SU-DHL-6 (cell line): ENCODE measurements around the gene OR9A2.
"Not testable (repeated sequence)": the region's sequence is repeated elsewhere in the genome, so short reads cannot be mapped to it uniquely, and the experiment has no call there.

Experiments
- H2AFZ ChIP-seq: fragments of 200-600 bp; sonication (generic); 2 replicates; pipeline ENCODE4 v1.6.1; 2014; ENCODE audit warnings: low read depth, mild to moderate bottlenecking, moderate library complexity, mixed read lengths, antibody characterized with exemption, low read length; ENCODE audit not compliant: severe bottlenecking
- H3F3A ChIP-seq: fragments of 200-600 bp; shearing (Covaris generic); 2 replicates; pipeline ENCODE4 v1.6.0; 2016; ENCODE audit warnings: antibody characterized with exemption, mild to moderate bottlenecking; ENCODE audit not compliant: insufficient read depth
- H3K27ac ChIP-seq: fragments of 200-600 bp; sonication (generic); 2 replicates; pipeline ENCODE4 v1.5.1; 2016; ENCODE audit warnings: low read depth, mild to moderate bottlenecking, low read length, moderate library complexity, mixed read lengths
- H3K27me3 ChIP-seq: fragments of 200-600 bp; sonication (generic), shearing (Covaris generic); 2 replicates; pipeline ENCODE4 v1.6.0; 2014; ENCODE audit warnings: mild to moderate bottlenecking, low read length
- H3K36me3 ChIP-seq: fragments of 200-600 bp; sonication (generic); 2 replicates; pipeline ENCODE4 v1.6.1; 2014; ENCODE audit warnings: mild to moderate bottlenecking, low read length, mixed read lengths
- H3K4me2 ChIP-seq: fragments of 300-600, 200-600 bp; shearing (Covaris generic), sonication (generic); 2 replicates; pipeline ENCODE4 v1.6.0; 2014; ENCODE audit warnings: low read length, low read depth, mild to moderate bottlenecking; ENCODE audit not compliant: poor library complexity, severe bottlenecking
- H3K4me3 ChIP-seq: fragments of 200-600 bp; sonication (generic); 2 replicates; pipeline ENCODE4 v1.5.1; 2014; ENCODE audit warnings: antibody characterized with exemption, low read length, mild to moderate bottlenecking, mixed read lengths; ENCODE audit not compliant: insufficient read depth, poor library complexity, severe bottlenecking
- H3K79me2 ChIP-seq: fragments of 200-600 bp; sonication (generic); 2 replicates; pipeline ENCODE4 v1.6.1; 2014; ENCODE audit warnings: mild to moderate bottlenecking, low read length, moderate library complexity; ENCODE audit not compliant: insufficient read depth
- H3K9ac ChIP-seq: fragments of 200-600 bp; sonication (generic); 2 replicates; pipeline ENCODE4 v1.7.0; 2014; ENCODE audit warnings: mild to moderate bottlenecking, low read length
- H3K9me2 ChIP-seq: fragments of 200-600 bp; sonication (generic); replicated peaks from 2 replicates; pipeline ENCODE4 v1.6.1; 2014; ENCODE audit warnings: low read length; ENCODE audit not compliant: insufficient read depth
- H3K9me3 ChIP-seq: fragments of 200-600 bp; sonication (generic); 2 replicates; pipeline ENCODE4 v1.6.1; 2014; ENCODE audit warnings: low read length, mixed read lengths; ENCODE audit not compliant: insufficient read depth
- H4K20me1 ChIP-seq: fragments of 200-600 bp; sonication (generic); 2 replicates; pipeline ENCODE4 v1.6.1; 2014; ENCODE audit warnings: low read depth, mild to moderate bottlenecking, antibody characterized with exemption, low read length, moderate library complexity, mixed read lengths
- EZH2phosphoT487 ChIP-seq: fragments of 200-600 bp; sonication (generic), shearing (Covaris generic); conservative IDR thresholded peaks from 2 replicates; pipeline ENCODE4 v1.6.1; 2018; ENCODE audit warnings: mild to moderate bottlenecking, antibody characterized with exemption, low read length, moderate library complexity, mixed read lengths
- TF ChIP-seq, protein P1 (sequence below): fragments of 200-600 bp; sonication (generic); IDR thresholded peaks from one replicate; pipeline ENCODE4 v1.5.1; 2017; ENCODE audit warnings: antibody characterized with exemption, mild to moderate bottlenecking, low read length, moderate library complexity; ENCODE audit not compliant: insufficient read depth, poor library complexity, severe bottlenecking

Gene OR9A2

DNA sequence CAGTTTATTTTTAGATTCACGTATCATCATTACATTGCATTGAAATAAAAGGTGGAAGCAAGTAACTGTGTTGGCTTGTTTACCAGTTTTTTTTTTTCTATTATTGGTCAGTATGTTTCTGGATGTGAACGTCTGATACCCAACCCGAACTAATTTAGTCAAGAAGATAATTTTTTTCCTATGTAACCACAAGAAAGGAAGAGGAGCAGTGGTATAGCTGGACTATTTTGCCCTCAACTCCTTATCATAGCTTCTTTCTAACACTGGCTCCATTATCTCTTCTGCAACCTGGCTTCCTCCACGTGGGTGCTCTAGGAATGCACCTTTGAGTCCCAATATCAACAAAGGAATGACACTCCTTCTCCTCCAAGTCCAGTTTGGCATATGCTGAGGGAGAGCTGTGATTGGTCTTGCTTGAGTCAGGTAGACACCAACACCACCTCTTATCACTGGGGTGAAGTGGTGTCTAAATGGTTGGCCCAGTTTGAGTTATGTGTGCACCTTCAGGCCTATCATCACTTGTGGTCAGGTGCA, 29.4 kb downstream of the OR9A2 start:
- no peak overlapping the region for H3K27ac ChIP-seq
- no peak overlapping the region for H2AFZ ChIP-seq
- no peak for TF ChIP-seq EZH2phosphoT487
- no peaks in the 10 kb centered on the region for H3K9me3 ChIP-seq
- no peaks in the 10 kb centered on the region for H4K20me1 ChIP-seq
- no peak overlapping the region for H3K4me2 ChIP-seq
- H3K9ac ChIP-seq = no peak overlapping the region
- no peaks in the 10 kb centered on the region for H3K27me3 ChIP-seq
- no peak overlapping the region for H3K4me3 ChIP-seq
- H3K36me3 ChIP-seq = no peaks in the 10 kb centered on the region
- no peaks in the 10 kb centered on the region for H3F3A ChIP-seq
- H3K9me2 ChIP-seq = no peaks in the 10 kb centered on the region
- no peaks in the 10 kb centered on the region for H3K79me2 ChIP-seq

DNA sequence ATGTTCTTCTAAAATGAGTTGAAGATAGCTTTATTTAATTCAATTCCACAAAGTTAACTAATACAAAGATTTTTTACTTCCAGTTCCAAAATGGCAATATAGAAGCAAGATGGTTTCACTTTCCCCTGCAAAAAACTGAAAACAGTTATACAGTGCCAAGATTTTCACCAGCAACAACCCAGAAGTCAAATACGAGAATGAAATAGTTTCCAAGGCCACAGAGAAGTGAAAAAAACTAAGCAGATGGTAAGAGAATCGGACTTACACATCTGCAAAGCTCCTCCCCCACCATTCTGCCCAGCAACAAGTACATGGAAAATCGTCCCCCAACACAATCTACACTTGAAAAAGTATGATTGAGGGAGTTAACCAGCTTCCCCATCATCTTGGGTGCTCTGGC, 34.5 kb downstream of the OR9A2 start:
- no peak for TF ChIP-seq EZH2phosphoT487
- TF ChIP-seq, protein P1, sequence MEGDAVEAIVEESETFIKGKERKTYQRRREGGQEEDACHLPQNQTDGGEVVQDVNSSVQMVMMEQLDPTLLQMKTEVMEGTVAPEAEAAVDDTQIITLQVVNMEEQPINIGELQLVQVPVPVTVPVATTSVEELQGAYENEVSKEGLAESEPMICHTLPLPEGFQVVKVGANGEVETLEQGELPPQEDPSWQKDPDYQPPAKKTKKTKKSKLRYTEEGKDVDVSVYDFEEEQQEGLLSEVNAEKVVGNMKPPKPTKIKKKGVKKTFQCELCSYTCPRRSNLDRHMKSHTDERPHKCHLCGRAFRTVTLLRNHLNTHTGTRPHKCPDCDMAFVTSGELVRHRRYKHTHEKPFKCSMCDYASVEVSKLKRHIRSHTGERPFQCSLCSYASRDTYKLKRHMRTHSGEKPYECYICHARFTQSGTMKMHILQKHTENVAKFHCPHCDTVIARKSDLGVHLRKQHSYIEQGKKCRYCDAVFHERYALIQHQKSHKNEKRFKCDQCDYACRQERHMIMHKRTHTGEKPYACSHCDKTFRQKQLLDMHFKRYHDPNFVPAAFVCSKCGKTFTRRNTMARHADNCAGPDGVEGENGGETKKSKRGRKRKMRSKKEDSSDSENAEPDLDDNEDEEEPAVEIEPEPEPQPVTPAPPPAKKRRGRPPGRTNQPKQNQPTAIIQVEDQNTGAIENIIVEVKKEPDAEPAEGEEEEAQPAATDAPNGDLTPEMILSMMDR = no peak
- no peak overlapping the region for H3K9ac ChIP-seq

DNA sequence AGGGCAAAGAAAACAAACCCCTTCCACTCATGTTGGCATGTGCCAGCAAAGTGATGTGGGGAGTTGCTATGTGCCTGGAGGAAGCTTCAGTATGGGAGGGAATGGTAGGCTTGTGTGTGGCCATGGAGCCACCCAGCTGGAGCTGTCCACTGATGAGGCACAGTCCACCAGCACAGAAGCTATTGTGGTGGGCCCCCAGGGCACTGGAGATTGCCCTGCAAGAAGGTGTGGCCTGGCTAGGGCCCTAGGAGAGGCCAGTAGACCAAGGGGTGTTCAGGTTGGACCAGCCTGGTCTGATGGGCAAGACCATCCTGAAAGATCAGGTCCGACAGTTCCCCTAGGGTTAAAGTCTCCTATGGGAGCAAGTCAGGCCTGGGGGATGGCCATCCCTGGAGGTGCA, 42.6 kb downstream of the OR9A2 start:
- Histone ChIP-seq H3K27ac (no peak overlapping the region), H3K4me2 (no peak overlapping the region), H3K9ac (no peak overlapping the region), H3K79me2 (no peaks in the 10 kb centered on the region), H4K20me1 (no peaks in the 10 kb centered on the region), H3K9me2 (no peaks in the 10 kb centered on the region), H3K4me3 (no peak overlapping the region), H3K9me3 (no peaks in the 10 kb centered on the region), H3K36me3 (no peaks in the 10 kb centered on the region), H3F3A (no peaks in the 10 kb centered on the region), H3K27me3 (no peaks in the 10 kb centered on the region), H2AFZ (no peak overlapping the region)
- TF ChIP-seq, protein P1 = no peak
- TF ChIP-seq EZH2phosphoT487 = no peak

More for the DNA sequence above, 34.5 kb downstream of the OR9A2 start:
- Histone ChIP-seq H3K4me3 (no peak overlapping the region), H3K9me2 (no peaks in the 10 kb centered on the region), H3K4me2 (no peak overlapping the region), H3F3A (no peaks in the 10 kb centered on the region), H3K27ac (no peak overlapping the region), H4K20me1 (no peaks in the 10 kb centered on the region), H3K36me3 (no peaks in the 10 kb centered on the region), H2AFZ (no peak overlapping the region), H3K9me3 (no peaks in the 10 kb centered on the region), H3K27me3 (no peaks in the 10 kb centered on the region), H3K79me2 (no peaks in the 10 kb centered on the region)

DNA sequence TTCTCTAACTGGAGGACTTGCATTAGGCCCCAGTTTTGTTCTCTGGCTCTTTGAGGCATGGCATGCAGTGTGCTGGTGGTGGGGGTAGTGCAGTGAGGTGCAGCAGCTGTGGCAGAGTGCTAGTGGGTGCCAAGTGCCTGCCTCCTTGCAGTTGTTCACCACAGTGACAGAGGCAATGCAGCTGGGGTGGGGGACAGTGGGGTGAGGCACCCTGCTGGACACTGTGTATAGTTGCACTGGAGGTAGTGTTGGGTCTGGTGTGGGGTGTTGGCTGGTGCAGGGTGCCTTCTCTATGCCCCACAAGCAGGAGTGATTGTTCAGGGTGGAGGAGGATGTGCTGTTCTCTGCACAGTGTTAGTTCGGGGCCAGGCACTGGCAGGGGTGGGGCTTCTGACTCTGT, 43.1 kb downstream of the OR9A2 start:
- H3K9me3 ChIP-seq = no peaks in the 10 kb centered on the region
- H3K27ac ChIP-seq = no peak overlapping the region
- H3K79me2 ChIP-seq = no peaks in the 10 kb centered on the region
- H3K4me2 ChIP-seq = no peak overlapping the region
- no peaks in the 10 kb centered on the region for H3K36me3 ChIP-seq
- H3K9me2 ChIP-seq = no peaks in the 10 kb centered on the region
- TF ChIP-seq, protein P1 = no peak
- TF ChIP-seq EZH2phosphoT487 = no peak
- no peak overlapping the region for H3K4me3 ChIP-seq
- no peak overlapping the region for H2AFZ ChIP-seq
- H3K27me3 ChIP-seq = no peaks in the 10 kb centered on the region
- H4K20me1 ChIP-seq = no peaks in the 10 kb centered on the region
- H3F3A ChIP-seq = no peaks in the 10 kb centered on the region
- no peak overlapping the region for H3K9ac ChIP-seq

DNA sequence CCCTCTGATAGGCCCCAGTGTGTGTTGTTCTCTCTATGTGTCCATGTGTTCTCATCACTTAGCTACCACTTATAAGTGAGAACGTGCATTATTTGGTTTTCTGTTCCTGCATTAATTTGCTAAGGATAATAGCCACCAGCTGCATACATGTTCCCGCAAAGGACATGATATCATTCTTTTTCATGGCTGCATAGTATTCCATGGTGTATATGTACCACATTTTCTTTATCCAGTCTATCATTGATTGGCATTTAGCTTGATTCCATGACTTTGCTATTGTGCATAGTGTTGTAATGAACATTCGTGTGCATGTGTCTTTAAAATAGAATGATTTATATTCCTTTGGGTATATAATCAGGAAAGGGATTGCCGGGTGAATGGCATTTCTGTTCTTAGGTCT, 48.5 kb downstream of the OR9A2 start:
- not testable (repeated sequence) for H3K79me2 ChIP-seq, H3K27me3 ChIP-seq, H3K9me2 ChIP-seq, H4K20me1 ChIP-seq, H2AFZ ChIP-seq, H3K4me3 ChIP-seq, H3K36me3 ChIP-seq, H3K4me2 ChIP-seq, H3K27ac ChIP-seq, H3K9me3 ChIP-seq, H3K9ac ChIP-seq, H3F3A ChIP-seq
